Measurements from ENCODE around the gene RTN3.
"Not testable (repeated sequence)": the region's sequence is repeated elsewhere in the genome, so short reads cannot be mapped to it uniquely, and the experiment has no call there.

The RTN3 gene

DNA sequence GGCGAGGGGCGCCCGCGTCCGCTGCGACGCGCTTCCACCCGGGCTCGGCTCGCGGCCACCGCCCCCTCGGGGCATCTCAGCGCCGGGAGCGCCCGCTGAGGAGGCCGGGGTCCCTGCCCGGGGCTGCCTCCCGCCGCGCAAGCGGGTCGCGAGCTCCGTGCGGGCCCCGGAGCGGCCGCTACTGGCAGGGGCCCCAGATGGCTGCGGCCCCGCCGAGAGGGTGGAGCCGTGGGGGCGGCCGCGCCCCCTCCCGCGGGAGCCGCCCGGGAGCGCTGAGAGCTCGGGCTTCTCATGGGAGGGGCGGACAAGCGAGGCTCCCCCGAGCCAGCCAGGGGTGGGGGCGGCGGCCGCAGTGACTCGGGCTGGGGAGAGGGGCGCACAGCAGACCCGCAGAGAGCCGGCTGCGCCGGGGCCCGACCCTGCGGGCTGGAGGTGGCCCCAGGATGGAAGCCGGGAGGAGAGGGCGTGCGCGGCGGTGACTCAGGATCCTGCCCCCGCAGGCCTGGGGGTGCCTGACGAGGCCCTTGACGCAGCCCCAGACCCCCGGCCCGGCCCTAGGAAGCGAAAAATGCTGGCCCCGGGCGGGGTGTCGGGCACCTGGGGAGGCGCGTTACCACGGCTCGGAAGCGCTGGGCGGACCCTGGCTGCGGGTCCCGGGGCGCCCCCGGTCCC is 87.9 kb downstream of the RTN3 start:
- DNase-seq (ENCODE audit: low spot score): no peak

- no peak for DNase-seq (ENCODE audit: low spot score)
Measured at GRCh38 chr11:63769714-63770455, 88.6 kb downstream of the RTN3 start.

GRCh38 chr11:63770763-63771162 is 89.5 kb downstream of the RTN3 start:
- DNase-seq (ENCODE audit: low spot score): no peak

DNA sequence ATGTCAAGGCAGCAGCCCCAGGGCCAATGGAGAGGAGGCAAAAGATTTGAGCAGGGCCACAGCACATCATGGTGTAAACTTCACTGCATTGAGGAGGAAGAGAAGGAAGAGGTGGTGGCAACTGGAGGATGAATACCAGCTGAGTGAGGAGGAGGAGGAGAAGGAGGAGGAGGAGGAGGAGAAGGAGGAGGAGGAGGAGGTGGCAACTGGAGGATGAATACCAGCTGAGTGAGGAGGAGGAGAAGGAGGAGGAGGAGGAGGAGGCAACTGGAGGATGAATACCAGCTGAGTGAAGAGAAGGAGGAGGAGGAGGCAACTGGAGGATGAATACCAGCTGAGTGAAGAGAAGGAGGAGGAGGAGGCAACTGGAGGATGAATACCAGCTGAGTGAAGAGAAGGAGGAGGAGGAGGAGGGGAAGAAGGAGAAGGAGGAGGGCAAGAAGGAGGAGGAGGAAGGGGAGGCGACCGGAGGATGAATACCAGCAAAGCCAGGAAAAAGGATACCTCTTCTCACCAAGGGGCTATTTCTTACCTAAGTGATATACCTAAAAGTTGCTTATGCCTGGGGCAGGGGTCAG is 90.5 kb downstream of the RTN3 start:
- DNase-seq (ENCODE audit: low spot score): not testable (repeated sequence)

DNA sequence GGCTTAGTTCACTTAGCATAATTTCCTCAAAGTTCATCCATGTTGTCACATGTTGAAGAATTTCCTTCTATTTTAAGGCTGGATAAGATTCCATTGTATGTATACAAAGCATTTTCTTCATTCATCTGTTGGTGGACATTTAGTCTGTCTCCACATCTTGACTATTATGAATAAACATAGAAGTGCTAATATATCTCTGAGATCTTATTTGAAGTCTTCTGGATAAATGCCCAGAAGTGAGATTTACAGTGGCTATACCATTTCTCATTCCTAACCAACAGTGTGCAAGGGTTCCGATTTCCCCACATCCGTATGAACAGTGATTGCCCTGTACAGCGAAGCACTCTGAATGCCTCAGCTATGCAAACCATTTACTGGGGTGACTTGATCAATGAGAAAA is 93.9 kb downstream of the RTN3 start:
- no peak for DNase-seq (ENCODE audit: low spot score)

GRCh38 chr11:63779039-63779438 is 97.7 kb downstream of the RTN3 start:
- no peak for DNase-seq (ENCODE audit: low spot score)

DNA sequence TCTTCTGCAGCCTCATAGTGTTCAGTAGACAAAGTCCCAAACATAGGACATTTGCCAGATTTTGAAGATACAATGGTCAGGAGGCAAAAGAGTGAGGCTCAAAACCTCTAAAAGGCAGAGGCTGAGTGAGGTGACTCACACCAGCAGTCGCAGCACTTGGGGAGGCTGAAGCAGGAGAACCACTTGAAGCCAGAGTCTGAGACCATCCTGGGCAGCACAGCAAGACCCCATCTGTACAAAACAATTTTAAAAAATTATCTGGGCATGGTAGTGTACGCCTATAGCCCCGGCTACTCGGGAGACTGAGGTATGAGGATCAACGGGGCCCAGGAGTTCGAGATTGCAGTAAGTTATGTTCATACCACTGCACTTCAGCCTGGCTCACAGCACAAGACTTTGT is 101.4 kb downstream of the RTN3 start:
- no peak for DNase-seq (ENCODE audit: low spot score)

DNA sequence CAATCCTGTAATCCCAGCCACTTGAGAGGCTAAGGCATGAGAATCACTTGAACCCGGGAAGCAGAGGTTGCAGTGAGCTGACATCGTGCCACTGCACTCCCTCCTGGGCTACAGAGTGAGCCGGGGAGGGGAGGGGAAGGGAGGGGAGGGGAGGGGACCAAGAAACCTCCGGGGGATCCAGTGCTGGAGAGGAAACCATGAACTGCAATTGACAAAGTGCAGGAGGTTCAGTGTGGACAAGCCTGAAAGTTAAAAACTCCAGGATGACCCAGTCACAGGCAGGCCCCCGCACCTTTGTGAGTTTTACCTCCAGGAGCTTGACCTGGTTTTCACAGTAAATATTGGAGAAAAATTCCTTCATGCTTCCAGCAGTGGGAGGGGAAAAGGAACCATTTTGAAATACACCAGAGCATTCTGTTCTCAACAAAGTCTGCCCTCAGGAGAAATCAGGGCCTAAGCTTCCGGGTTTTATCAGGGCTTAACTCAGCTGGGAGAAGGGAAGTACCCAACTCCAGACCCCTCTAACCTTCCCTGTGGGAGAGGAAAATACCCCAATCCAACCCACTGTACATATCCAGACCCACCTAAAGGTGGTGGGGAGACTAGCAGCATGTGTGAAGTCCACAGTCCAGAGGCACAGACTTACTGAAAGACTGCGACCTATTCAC is 102.8 kb downstream of the RTN3 start:
- no peak for DNase-seq (ENCODE audit: low spot score)

DNA sequence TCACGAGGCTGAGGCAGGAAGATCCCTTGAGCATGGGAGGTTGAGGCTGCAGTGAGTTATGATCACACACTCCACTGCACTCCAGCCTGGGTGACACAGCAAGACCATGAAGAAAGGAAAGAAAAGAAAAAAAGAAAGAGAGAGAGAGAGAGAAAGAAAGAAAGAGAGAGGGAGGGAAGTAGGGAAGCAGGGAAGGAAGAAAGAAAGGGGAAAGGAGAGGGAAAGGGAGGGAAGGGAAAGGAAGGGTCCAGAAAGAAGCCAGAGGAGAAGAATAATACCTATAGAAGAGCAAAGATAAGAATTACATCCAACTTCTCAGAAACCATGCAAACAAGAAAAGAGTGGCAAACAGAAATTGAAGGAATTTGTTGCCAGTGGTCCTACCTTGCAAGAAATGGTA is 104.5 kb downstream of the RTN3 start:
- no peak for DNase-seq (ENCODE audit: low spot score)

DNA sequence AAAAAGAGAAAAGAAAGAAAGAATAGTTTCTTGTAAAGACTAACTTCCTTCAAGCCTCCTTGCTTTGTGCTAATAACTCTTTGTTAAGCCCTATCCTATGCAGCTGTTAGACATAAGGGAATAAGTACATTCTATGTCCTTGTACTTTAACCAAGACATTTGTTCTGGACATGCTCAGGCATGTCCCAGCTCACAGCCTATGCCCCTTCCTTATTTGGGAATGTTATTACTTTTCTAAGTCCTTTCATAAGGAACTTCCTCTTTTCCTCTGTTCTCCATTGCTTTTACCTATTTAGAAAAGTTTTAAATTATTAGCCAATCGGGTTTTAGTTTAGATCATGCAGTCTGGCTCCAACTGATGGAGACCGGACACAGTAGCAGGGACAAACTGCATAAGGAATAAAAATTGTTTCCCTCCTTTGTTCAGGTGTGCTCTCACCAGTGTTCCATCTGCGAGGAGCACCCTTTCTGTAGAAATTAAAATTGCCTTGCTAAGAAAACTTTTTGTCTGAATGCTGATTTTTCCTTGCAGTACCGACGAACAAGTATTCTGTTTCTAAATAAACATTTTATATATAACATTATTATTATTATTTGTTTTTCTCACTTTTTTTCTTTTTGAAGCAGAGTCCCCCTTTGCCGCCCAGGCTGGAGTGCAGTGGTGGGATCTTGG is 110.3 kb downstream of the RTN3 start:
- no peak for DNase-seq (ENCODE audit: low spot score)

- DNase-seq (ENCODE audit: low spot score): no peak
Measured at GRCh38 chr11:63793161-63793560, 111.9 kb downstream of the RTN3 start.

- DNase-seq (ENCODE audit: low spot score): no peak
Measured at GRCh38 chr11:63795066-63795465, 113.8 kb downstream of the RTN3 start.

DNA sequence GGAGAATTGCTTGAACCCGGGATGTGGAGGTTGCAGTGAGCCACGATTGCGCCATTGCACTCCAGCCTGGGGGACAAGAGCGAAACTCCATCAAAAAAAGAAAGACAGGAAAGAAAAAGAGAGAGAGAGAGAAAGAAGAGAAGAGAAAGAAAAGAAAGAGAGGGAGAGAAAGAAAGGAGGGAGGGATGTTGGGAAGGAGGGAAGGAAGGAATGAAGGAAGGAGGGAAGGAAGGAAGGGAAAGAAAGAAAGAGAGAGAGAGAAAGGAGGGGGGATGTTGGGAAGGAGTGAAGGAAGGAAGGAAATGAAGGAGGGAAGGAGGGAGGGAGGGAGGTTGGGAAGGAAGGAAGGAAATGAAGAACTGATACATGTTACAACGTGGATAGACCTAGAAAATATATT is 119.6 kb downstream of the RTN3 start:
- no peak for DNase-seq (ENCODE audit: low spot score)

DNA sequence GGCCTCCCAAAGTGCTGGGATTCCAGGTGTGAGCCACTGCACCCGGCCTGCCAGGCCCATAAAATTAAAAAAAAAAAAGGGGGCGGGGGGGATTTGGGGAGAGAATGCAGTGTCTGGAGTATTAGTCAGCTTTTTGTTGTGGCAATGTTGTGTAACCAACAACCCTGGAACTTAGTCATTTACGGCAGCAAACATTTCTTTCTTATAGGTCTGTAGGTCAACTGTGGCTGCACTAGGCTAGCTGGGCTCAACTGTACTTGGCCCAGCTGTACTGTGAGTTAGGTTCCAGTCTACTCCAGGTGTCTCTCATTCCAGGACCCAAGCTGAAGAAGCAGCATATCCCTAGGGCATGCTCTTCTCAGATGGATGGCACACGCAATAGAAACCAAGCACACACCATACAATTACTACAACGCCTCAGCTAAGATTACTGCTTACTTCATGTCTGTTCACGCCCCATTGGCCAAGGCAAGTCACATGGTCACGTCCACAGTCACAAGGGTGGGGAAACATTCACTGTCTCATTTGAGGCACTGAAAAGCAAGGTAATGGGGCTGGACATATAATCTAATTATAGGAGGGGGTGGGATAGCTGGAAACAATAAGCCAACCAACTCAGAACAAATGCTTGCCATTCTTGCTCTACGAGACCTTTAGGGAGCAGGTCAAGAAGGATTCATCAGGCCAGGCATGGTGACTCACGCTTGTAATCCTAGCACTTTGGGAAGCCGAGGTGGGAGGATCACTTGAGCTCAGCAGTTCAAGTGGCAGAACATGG is 121.5 kb downstream of the RTN3 start:
- no peak for DNase-seq (ENCODE audit: low spot score)

DNA sequence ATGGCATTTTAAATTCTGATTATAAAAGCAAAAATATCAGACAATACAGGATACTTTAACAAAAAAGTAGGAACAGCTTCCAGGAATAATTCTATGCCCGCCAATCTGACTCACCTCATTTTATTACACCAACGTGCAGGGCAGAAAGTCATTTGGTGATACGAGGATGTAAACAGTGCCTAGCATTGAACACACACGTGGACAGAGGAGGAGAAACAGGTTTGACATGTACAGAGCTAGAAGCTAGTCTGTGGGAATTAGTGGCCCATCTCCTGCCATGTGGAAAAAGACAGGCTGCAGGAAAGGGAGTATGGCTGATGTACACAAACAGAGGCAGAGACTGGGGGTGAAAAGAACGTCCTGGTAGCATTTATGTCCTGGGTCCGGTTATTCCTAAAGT is 123.0 kb downstream of the RTN3 start:
- no peak for DNase-seq (ENCODE audit: low spot score)

DNA sequence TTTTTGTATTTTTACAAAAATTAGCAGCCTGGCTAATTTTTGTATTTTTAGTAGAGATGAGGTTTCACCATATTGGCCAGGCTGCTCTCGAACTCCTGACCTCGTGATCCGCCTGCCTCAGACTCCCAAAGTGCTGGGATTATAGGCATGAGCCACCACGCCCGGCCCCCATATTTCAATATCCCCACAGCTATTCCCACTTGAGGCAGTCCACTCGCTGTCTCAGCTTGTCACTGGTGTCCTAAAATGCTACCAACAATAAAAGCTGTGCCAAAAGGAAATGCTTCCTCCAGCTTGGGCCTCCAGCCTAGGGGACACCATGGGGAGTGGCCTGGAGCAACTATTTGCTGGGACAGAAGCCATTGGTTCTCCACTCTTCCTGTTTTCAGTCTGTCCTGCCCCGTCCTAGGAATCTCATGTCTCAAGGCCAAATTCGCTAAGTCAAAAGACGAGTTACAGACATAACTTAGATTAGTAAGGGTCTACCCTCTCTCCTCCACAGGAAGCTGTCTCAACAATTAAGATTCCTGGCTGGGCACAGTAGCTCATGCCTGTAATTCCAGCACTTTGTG is 124.6 kb downstream of the RTN3 start:
- DNase-seq (ENCODE audit: low spot score): no peak
